Kidney epithelial cell (primary cell): Measurements from ENCODE around the gene WNT7B. TPM values are rescaled to one million over a fixed set of nuclear protein-coding genes. Genes with fewer than 3 reads are reported as not detected.

Source experiments
- DNase-seq: peaks from one replicate; pipeline ENCODE4 v3.0.0-alpha.2; 2010; ENCODE audit warnings: low read depth
- H3K27me3 ChIP-seq: 2 replicates; pipeline ENCODE4 v1.6.0; 2011; ENCODE audit warnings: low read length; ENCODE audit not compliant: control insufficient read depth, insufficient read depth
- H3K36me3 ChIP-seq: 2 replicates; pipeline ENCODE4 v1.5.1; 2011; ENCODE audit warnings: low read length; ENCODE audit not compliant: control insufficient read depth, insufficient read depth
- H3K4me3 ChIP-seq: 2 replicates; pipeline ENCODE4 v1.5.1; 2011; ENCODE audit warnings: low read depth, mild to moderate bottlenecking, control low read depth, low read length
- CTCF ChIP-seq: IDR thresholded peaks from 2 replicates; pipeline ENCODE4 v1.5.1; 2011; ENCODE audit warnings: mild to moderate bottlenecking, moderate library complexity, low read length, control low read depth, inconsistent platforms; ENCODE audit not compliant: insufficient read depth, poor library complexity, severe bottlenecking
- total RNA-seq: library from RNA; depleted of rRNA; stranded (reverse); fragments of >200 nt; gene quantifications from 2 replicates; pipeline ENCODE4 v1.2.3, GENCODE V29; 2015

WNT7B gene
- total RNA-seq, 1 donor from 2014 or later, result 15.3 TPM

GRCh38 chr22:45896153-45896951 lies 80.6 kb downstream of the WNT7B start:
- Histone ChIP-seq H3K4me3 (no peak overlapping the region), H3K36me3 (no peaks in the 10 kb centered on the region), H3K27me3 (peaks cover 2% of the 10 kb centered on the region)
- TF ChIP-seq CTCF, result no peak
- DNase-seq, result no peak

- H3K4me3 ChIP-seq, result no peak overlapping the region
- peaks cover 2% of the 10 kb centered on the region for H3K27me3 ChIP-seq
- no peaks in the 10 kb centered on the region for H3K36me3 ChIP-seq
- TF ChIP-seq CTCF, result no peak
- DNase-seq, result no peak
Measured at GRCh38 chr22:45895436-45896152, 81.4 kb downstream of the WNT7B start.

- Histone ChIP-seq H3K4me3 (no peak overlapping the region), H3K27me3 (peaks cover 7% of the 10 kb centered on the region), H3K36me3 (no peaks in the 10 kb centered on the region)
- DNase-seq, result no peak
- no peak for TF ChIP-seq CTCF
Measured at GRCh38 chr22:45893516-45893915, 83.4 kb downstream of the WNT7B start.

GRCh38 chr22:45892681-45893461 lies 84.1 kb downstream of the WNT7B start:
- TF ChIP-seq CTCF, result no peak

GRCh38 chr22:45891996-45892621 lies 84.9 kb downstream of the WNT7B start:
- no peak for TF ChIP-seq CTCF
- DNase-seq, result no peak
- no peak overlapping the region for H3K4me3 ChIP-seq
- no peaks in the 10 kb centered on the region for H3K36me3 ChIP-seq
- H3K27me3 ChIP-seq, result peaks cover 7% of the 10 kb centered on the region

More at GRCh38 chr22:45892681-45893461, 84.1 kb downstream of the WNT7B start:
- DNase-seq, result no peak
- H3K27me3 ChIP-seq, result peaks cover 7% of the 10 kb centered on the region
- H3K4me3 ChIP-seq, result no peak overlapping the region
- H3K36me3 ChIP-seq, result no peaks in the 10 kb centered on the region
